ENCODE data around the gene RABGAP1L.

GRCh38 chr1:174569240-174569639 lies 409.9 kb downstream of the RABGAP1L start:
- TF ChIP-seq POLR2A (IDR thresholded peaks at IDR 0.05; ENCODE audit: low read depth, low read length) (no peak), POLR2AphosphoS5 (IDR thresholded peaks at IDR 0.05; ENCODE audit: insufficient read depth, low read depth, low read length) (no peak), CTCF (IDR thresholded peaks at IDR 0.05; ENCODE audit: extremely low read depth in 1 of 2, insufficient read depth in 1 of 2, low read depth in 1 of 2, low read length in 2 of 2) (no peak), EZH2 (IDR thresholded peaks at IDR 0.05; ENCODE audit: borderline replicate concordance, low read depth, low read length, severe bottlenecking) (no peak)

Measured in endothelial cell of umbilical vein (primary cell).